ENCODE measurements around the gene CDK13.

CDK13 gene

GRCh38 chr7:39985398-39985918 lies 35.4 kb downstream of the CDK13 start:
- CTCF ChIA-PET = no interaction called here

GRCh38 chr7:39987641-39988347 lies 37.7 kb downstream of the CDK13 start:
- ChIA-PET POLR2A (no interaction called here), CTCF (interaction anchor here (1.2 kb wide), 1 partner anchor 64 kb away, joined by 3 read pairs; no protein-coding TSS in a partner anchor)
- TF ChIP-seq CTCF (IDR thresholded peaks at IDR 0.05; ENCODE audit: insufficient read depth, low read length, missing control alignments) = no peak
- H3K4me3 ChIP-seq (ENCODE audit: low read depth, low read length) = no peak overlapping the region
- DNase-seq (ENCODE audit: low read depth, low spot score) = no peak

More at GRCh38 chr7:39985398-39985918, 35.4 kb downstream of the CDK13 start:
- TF ChIP-seq CTCF (IDR thresholded peaks at IDR 0.05; ENCODE audit: insufficient read depth, low read length, missing control alignments) = no peak
- no peak for DNase-seq (ENCODE audit: low read depth, low spot score)
- H3K4me3 ChIP-seq (ENCODE audit: low read depth, low read length) = no peak overlapping the region
- POLR2A ChIA-PET = no interaction called here

- no peak for DNase-seq (ENCODE audit: low read depth, low spot score)
- no peak for TF ChIP-seq CTCF (IDR thresholded peaks at IDR 0.05; ENCODE audit: insufficient read depth, low read length, missing control alignments)
- no peak overlapping the region for H3K4me3 ChIP-seq (ENCODE audit: low read depth, low read length)
- ChIA-PET CTCF (interaction anchor here (0.7 kb wide), 1 partner anchor 46 kb away, joined by 3 read pairs; no protein-coding TSS in a partner anchor), POLR2A (no interaction called here)
Observed at GRCh38 chr7:40000734-40001315, 50.8 kb downstream of the CDK13 start.

- no peak overlapping the region for H3K4me3 ChIP-seq (ENCODE audit: low read depth, low read length)
- DNase-seq (ENCODE audit: low read depth, low spot score) = no peak
- POLR2A ChIA-PET = no interaction called here
- no peak for TF ChIP-seq CTCF (IDR thresholded peaks at IDR 0.05; ENCODE audit: insufficient read depth, low read length, missing control alignments)
- CTCF ChIA-PET = no interaction called here
Observed at GRCh38 chr7:40001649-40002048, 51.6 kb downstream of the CDK13 start.

- DNase-seq (ENCODE audit: low read depth, low spot score) = no peak
- POLR2A ChIA-PET = no interaction called here
- CTCF ChIA-PET = interaction anchor here (1.0 kb wide), 1 partner anchor 10 kb away, joined by 3 read pairs; no protein-coding TSS in a partner anchor
- no peak overlapping the region for H3K4me3 ChIP-seq (ENCODE audit: low read depth, low read length)
- no peak for TF ChIP-seq CTCF (IDR thresholded peaks at IDR 0.05; ENCODE audit: insufficient read depth, low read length, missing control alignments)
Observed at GRCh38 chr7:40003597-40003996, 53.5 kb downstream of the CDK13 start.

GRCh38 chr7:40008223-40008815 lies 58.3 kb downstream of the CDK13 start:
- POLR2A ChIA-PET = no interaction called here
- CTCF ChIA-PET = interaction anchor here (1.1 to 2.0 kb wide), 2 partner anchors 17 to 111 kb away, joined by 3 to 4 read pairs; no protein-coding TSS in a partner anchor
- DNase-seq (ENCODE audit: low read depth, low spot score) = no peak
- no peak for TF ChIP-seq CTCF (IDR thresholded peaks at IDR 0.05; ENCODE audit: insufficient read depth, low read length, missing control alignments)
- no peak overlapping the region for H3K4me3 ChIP-seq (ENCODE audit: low read depth, low read length)
